C4-2B (cell line): ENCODE data around the gene MAPK8IP3.

Experiments
- ZFX ChIP-seq: fragments of 450-650 bp; IDR thresholded peaks from 2 replicates; pipeline ENCODE4 v1.6.1; 2017
- TF ChIP-seq, protein P1 (sequence below): fragments of 450-650 bp; conservative IDR thresholded peaks from 2 replicates; pipeline ENCODE4 v1.5.1; 2017; ENCODE audit warnings: mild to moderate bottlenecking

- TF ChIP-seq, protein P1, sequence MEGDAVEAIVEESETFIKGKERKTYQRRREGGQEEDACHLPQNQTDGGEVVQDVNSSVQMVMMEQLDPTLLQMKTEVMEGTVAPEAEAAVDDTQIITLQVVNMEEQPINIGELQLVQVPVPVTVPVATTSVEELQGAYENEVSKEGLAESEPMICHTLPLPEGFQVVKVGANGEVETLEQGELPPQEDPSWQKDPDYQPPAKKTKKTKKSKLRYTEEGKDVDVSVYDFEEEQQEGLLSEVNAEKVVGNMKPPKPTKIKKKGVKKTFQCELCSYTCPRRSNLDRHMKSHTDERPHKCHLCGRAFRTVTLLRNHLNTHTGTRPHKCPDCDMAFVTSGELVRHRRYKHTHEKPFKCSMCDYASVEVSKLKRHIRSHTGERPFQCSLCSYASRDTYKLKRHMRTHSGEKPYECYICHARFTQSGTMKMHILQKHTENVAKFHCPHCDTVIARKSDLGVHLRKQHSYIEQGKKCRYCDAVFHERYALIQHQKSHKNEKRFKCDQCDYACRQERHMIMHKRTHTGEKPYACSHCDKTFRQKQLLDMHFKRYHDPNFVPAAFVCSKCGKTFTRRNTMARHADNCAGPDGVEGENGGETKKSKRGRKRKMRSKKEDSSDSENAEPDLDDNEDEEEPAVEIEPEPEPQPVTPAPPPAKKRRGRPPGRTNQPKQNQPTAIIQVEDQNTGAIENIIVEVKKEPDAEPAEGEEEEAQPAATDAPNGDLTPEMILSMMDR, result no peak
- TF ChIP-seq ZFX, result no peak
Observed at GRCh38 chr16:1779234-1779701, 73.3 kb downstream of the MAPK8IP3 start.
